A673 (cell line): Measurements from ENCODE around the gene DDC. TPM values are rescaled to one million over a fixed set of nuclear protein-coding genes. Genes with fewer than 3 reads are reported as not detected.

Source experiments
- BruUV-seq: library from RNA; stranded (reverse); fragments of 400-500 nt; replicated peaks from 2 replicates; lab custom pipeline; 2021; lab: Mats Ljungman, UMichigan
- CTCF ChIA-PET: fragments of 300-600 bp; sonication (Branson Sonifier 250); formaldehyde crosslinking; loops from one replicate; lab custom pipeline; 2022; ENCODE audit warnings: antibody characterized with exemption; lab: Charles Lee
- POLR2A ChIA-PET: fragments of 300-600 bp; sonication (Branson Sonifier 250); formaldehyde crosslinking; loops from one replicate; lab custom pipeline; 2022; ENCODE audit warnings: antibody characterized with exemption; ENCODE audit not compliant: low non-redundant PET; lab: Charles Lee
- DNase-seq: peaks from one replicate; pipeline ENCODE4 v3.0.0-alpha.2; 2015; ENCODE audit warnings: low spot score
- H3K27ac ChIP-seq: fragments of 200-600 bp; sonication (generic); 2 replicates; pipeline ENCODE4 v1.5.1; 2016; ENCODE audit warnings: mixed run types, low read depth, mild to moderate bottlenecking, mixed read lengths, antibody characterized with exemption, low read length; ENCODE audit not compliant: poor library complexity, severe bottlenecking
- H3K27me3 ChIP-seq: fragments of 200-600 bp; sonication (generic); replicated peaks from 2 replicates; pipeline ENCODE4 v1.6.1; 2017; ENCODE audit warnings: mixed run types, low read depth, mild to moderate bottlenecking, mixed read lengths, antibody characterized with exemption, low read length; ENCODE audit not compliant: insufficient read depth, poor library complexity
- H3K36me3 ChIP-seq: fragments of 200-600 bp; sonication (generic); 2 replicates; pipeline ENCODE4 v1.6.1; 2016; ENCODE audit warnings: mixed run types, mild to moderate bottlenecking, mixed read lengths, antibody characterized with exemption, low read length; ENCODE audit not compliant: insufficient read depth, poor library complexity, severe bottlenecking
- H3K4me1 ChIP-seq: fragments of 200-600 bp; sonication (generic); 2 replicates; pipeline ENCODE4 v1.6.1; 2017; ENCODE audit warnings: mixed run types, mild to moderate bottlenecking, mixed read lengths, antibody characterized with exemption, low read length; ENCODE audit not compliant: insufficient read depth, poor library complexity, severe bottlenecking
- H3K4me3 ChIP-seq: fragments of 200-600 bp; sonication (generic); 2 replicates; pipeline ENCODE4 v1.5.1; 2016; ENCODE audit warnings: low read depth, mixed run types, mild to moderate bottlenecking, mixed read lengths, low read length; ENCODE audit not compliant: poor library complexity, severe bottlenecking
- H3K9me3 ChIP-seq: fragments of 200-600 bp; sonication (generic); 2 replicates; pipeline ENCODE4 v1.6.1; 2016; ENCODE audit warnings: mixed run types, low read depth, mild to moderate bottlenecking, mixed read lengths, antibody characterized with exemption, low read length; ENCODE audit not compliant: poor library complexity, severe bottlenecking
- EZH2 ChIP-seq: fragments of 200-600 bp; sonication (generic); IDR thresholded peaks from 2 replicates; pipeline ENCODE4 v1.6.1; 2017; ENCODE audit warnings: borderline replicate concordance, low read depth, mild to moderate bottlenecking, mixed read lengths, antibody characterized with exemption, low read length; ENCODE audit not compliant: poor library complexity, severe bottlenecking
- intact Hi-C: fragments of 100-400 bp; cut with micrococcal nuclease; formaldehyde crosslinking; loops from one replicate; pipeline ENCODE4 v1.10.0; 2022; ENCODE audit not compliant: unreplicated experiment
- total RNA-seq: library from RNA; stranded (reverse); gene quantifications from 2 replicates; pipeline ENCODE4 v1.2.3, GENCODE V29; 2021
- TF ChIP-seq, protein P1 (sequence below): fragments of 300-800, 200-600 bp; sonication (generic); conservative IDR thresholded peaks from 2 replicates; pipeline ENCODE4 v1.5.1; 2017; ENCODE audit warnings: low read depth, mild to moderate bottlenecking, antibody characterized with exemption, low read length, moderate library complexity, mixed read lengths

DDC gene
- total RNA-seq, 1 experiment from 2014 or later = not detected

DNA sequence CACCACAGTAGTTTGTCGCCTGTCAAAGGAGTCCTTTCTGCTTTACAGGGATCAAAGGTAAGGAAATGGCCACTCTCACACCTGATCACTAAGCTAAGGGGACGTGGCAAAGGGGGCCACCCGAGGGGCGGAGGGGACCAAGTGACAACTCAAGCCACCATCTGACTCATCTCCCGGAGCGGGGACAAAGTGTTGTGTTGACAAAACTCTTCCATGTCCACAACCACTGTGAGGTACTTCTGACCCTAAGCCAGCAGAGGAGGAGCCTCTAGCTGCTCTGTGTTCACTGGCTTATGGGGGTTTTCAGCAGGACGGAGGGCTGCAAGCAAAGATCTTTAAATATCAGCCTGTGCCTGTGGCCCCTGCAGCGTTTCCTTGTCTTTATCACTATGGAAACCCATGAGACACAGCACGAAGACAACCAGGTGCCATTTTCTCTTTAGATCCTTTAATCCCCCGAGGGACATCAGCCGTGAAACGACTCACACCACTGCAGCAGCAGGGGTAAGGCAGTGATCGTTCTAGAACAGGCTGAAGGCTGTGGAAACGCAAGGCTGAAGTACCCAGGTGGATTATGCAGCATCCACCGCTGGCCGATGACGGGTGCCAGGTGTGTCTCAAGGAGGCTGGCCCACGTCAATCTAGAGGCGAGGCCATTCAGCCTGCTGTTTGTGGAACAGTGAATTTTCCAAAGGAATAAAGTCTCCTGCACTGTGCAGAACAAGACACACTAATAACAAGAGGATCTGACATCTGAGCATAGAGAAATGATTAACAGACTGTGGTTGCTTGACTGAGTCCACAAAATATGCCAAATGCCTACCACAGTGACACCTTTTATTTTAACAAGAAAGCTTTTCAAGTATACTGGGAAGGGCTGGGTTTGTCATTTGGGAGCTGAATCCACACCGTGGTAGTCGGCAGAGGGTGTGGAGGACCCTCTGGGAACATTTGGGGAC lies 26.6 kb upstream of the DDC start:
- Histone ChIP-seq H3K9me3 (no peaks in the 10 kb centered on the region), H3K4me1 (no peaks in the 10 kb centered on the region), H3K27me3 (no peaks in the 10 kb centered on the region), H3K4me3 (no peak overlapping the region), H3K27ac (no peak overlapping the region), H3K36me3 (no peaks in the 10 kb centered on the region)
- CTCF ChIA-PET = no interaction called here
- BruUV-seq = no TSS peak
- POLR2A ChIA-PET = no interaction called here
- intact Hi-C loops = no loop called here
- no peak for DNase-seq
- TF ChIP-seq, protein P1, sequence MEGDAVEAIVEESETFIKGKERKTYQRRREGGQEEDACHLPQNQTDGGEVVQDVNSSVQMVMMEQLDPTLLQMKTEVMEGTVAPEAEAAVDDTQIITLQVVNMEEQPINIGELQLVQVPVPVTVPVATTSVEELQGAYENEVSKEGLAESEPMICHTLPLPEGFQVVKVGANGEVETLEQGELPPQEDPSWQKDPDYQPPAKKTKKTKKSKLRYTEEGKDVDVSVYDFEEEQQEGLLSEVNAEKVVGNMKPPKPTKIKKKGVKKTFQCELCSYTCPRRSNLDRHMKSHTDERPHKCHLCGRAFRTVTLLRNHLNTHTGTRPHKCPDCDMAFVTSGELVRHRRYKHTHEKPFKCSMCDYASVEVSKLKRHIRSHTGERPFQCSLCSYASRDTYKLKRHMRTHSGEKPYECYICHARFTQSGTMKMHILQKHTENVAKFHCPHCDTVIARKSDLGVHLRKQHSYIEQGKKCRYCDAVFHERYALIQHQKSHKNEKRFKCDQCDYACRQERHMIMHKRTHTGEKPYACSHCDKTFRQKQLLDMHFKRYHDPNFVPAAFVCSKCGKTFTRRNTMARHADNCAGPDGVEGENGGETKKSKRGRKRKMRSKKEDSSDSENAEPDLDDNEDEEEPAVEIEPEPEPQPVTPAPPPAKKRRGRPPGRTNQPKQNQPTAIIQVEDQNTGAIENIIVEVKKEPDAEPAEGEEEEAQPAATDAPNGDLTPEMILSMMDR = no peak
- no peak for TF ChIP-seq EZH2

DNA sequence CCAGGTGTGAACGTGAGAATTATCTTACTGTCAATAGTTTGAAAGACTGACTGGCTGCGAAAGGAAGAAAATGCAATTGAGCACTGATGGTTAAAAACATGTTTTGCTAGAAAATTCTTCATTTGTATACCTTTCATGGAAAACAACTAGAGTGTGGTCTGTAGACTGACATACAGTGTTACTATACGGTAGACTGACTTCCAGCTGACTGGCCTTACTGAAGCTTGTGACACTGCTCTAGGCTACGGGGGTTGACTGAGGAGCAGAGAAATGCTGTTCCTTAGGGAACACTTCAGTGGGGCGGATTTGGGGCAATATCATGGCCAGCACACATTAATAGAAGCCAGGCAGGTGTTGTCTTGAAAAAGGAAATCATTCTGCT lies 25.9 kb upstream of the DDC start:
- no peaks in the 10 kb centered on the region for H3K27me3 ChIP-seq
- DNase-seq = no peak
- H3K36me3 ChIP-seq = no peaks in the 10 kb centered on the region
- H3K4me1 ChIP-seq = no peaks in the 10 kb centered on the region
- POLR2A ChIA-PET = no interaction called here
- BruUV-seq = no TSS peak
- H3K27ac ChIP-seq = no peak overlapping the region
- TF ChIP-seq, protein P1 = no peak
- TF ChIP-seq EZH2 = no peak
- H3K9me3 ChIP-seq = no peaks in the 10 kb centered on the region
- no peak overlapping the region for H3K4me3 ChIP-seq
- intact Hi-C loops = no loop called here
- CTCF ChIA-PET = no interaction called here

DNA sequence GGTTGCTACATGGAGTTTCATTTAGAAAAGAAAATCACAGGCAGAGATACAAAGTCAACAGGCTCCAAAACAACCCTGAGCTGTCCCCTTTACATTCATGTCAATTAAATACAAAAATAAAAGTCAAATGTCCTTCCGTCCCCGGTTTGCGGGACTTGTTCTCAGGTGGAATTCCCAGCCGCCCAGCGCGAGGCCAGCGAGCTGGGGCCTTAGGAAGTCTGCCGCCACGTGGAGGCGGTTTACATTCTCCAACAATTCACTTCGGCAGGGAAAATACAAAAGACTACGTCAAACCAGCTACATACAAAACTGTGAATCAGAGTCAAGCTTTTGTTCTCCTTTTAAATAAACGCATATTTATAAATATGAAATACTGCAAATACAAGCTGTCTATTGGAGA lies 25.3 kb upstream of the DDC start:
- no peak overlapping the region for H3K4me3 ChIP-seq
- ChIA-PET CTCF (no interaction called here), POLR2A (no interaction called here)
- no peak for TF ChIP-seq EZH2
- TF ChIP-seq, protein P1 = no peak
- DNase-seq = no peak
- H3K36me3 ChIP-seq = no peaks in the 10 kb centered on the region
- no TSS peak for BruUV-seq
- intact Hi-C loops = no loop called here
- H3K27me3 ChIP-seq = no peaks in the 10 kb centered on the region
- H3K27ac ChIP-seq = no peak overlapping the region
- H3K9me3 ChIP-seq = no peaks in the 10 kb centered on the region
- no peaks in the 10 kb centered on the region for H3K4me1 ChIP-seq
